Measurements from ENCODE around the gene RNF213.
"Not testable (repeated sequence)": the region's sequence is repeated elsewhere in the genome, so short reads cannot be mapped to it uniquely, and the experiment has no call there.

RNF213 gene

GRCh38 chr17:80248894-80249710 is 11.6 kb upstream of the RNF213 start:
- in situ Hi-C loops (cut with HindIII; ENCODE audit: low sequenced_read_pairs): no loop called here

GRCh38 chr17:80251966-80252365 is 8.7 kb upstream of the RNF213 start:
- in situ Hi-C loops (cut with HindIII; ENCODE audit: low sequenced_read_pairs): no loop called here

- in situ Hi-C loops (cut with HindIII; ENCODE audit: low sequenced_read_pairs): no loop called here
Observed at GRCh38 chr17:80252871-80253270, 7.8 kb upstream of the RNF213 start.

- in situ Hi-C loops (cut with HindIII; ENCODE audit: low sequenced_read_pairs): no loop called here
Observed at GRCh38 chr17:80253631-80254395, 6.8 kb upstream of the RNF213 start.

GRCh38 chr17:80254396-80255251 is 6.0 kb upstream of the RNF213 start:
- in situ Hi-C loops (cut with HindIII; ENCODE audit: low sequenced_read_pairs): no loop called here

- in situ Hi-C loops (cut with HindIII; ENCODE audit: low sequenced_read_pairs): no loop called here
Observed at GRCh38 chr17:80256034-80256350, 4.7 kb upstream of the RNF213 start.

GRCh38 chr17:80257716-80258213 is 2.9 kb upstream of the RNF213 start:
- in situ Hi-C loops (cut with HindIII; ENCODE audit: low sequenced_read_pairs): no loop called here

GRCh38 chr17:80258296-80258695 is 2.4 kb upstream of the RNF213 start:
- in situ Hi-C loops (cut with HindIII; ENCODE audit: low sequenced_read_pairs): not testable (repeated sequence)

- in situ Hi-C loops (cut with HindIII; ENCODE audit: low sequenced_read_pairs): no loop called here
Observed at GRCh38 chr17:80259457-80260068, 1.1 kb upstream of the RNF213 start.

- in situ Hi-C loops (cut with HindIII; ENCODE audit: low sequenced_read_pairs): no loop called here
Observed at GRCh38 chr17:80260069-80260535, 550 bp upstream of the RNF213 start.

GRCh38 chr17:80261159-80261894 is 675 bp downstream of the RNF213 start:
- in situ Hi-C loops (cut with HindIII; ENCODE audit: low sequenced_read_pairs): no loop called here

- in situ Hi-C loops (cut with HindIII; ENCODE audit: low sequenced_read_pairs): no loop called here
Observed at GRCh38 chr17:80261895-80262279, 1.2 kb downstream of the RNF213 start.

GRCh38 chr17:80262291-80262690 is 1.6 kb downstream of the RNF213 start:
- in situ Hi-C loops (cut with HindIII; ENCODE audit: low sequenced_read_pairs): no loop called here

GRCh38 chr17:80262775-80263244 is 2.2 kb downstream of the RNF213 start:
- in situ Hi-C loops (cut with HindIII; ENCODE audit: low sequenced_read_pairs): no loop called here

GRCh38 chr17:80263253-80264204 is 2.9 kb downstream of the RNF213 start:
- in situ Hi-C loops (cut with HindIII; ENCODE audit: low sequenced_read_pairs): no loop called here

- in situ Hi-C loops (cut with HindIII; ENCODE audit: low sequenced_read_pairs): no loop called here
Observed at GRCh38 chr17:80264205-80265075, 3.8 kb downstream of the RNF213 start.

GRCh38 chr17:80265205-80266068 is 4.8 kb downstream of the RNF213 start:
- in situ Hi-C loops (cut with HindIII; ENCODE audit: low sequenced_read_pairs): no loop called here
